Stomach (tissue), 4 donors: ENCODE data around the gene STRN4.

Source experiments
- CTCF ChIP-seq, 7 experiments: fragments of 450-650 bp in 4 of 7; fragments of 200-600 bp in 3 of 7; sonication (generic) in 3 of 7; IDR thresholded peaks; one replicate each; pipeline ENCODE4 v1.5.1; 2016 to 2019; ENCODE audit warnings: antibody characterized with exemption in 7 of 7, control low read depth in 2 of 7, mild to moderate bottlenecking in 1 of 7
- POLR2AphosphoS5 ChIP-seq, 3 donors: sonication (generic); formaldehyde crosslinking; IDR thresholded peaks; one replicate each; pipeline ENCODE4 v1.6.1; 2016; ENCODE audit warnings: antibody characterized with exemption in 3 of 3

- TF ChIP-seq POLR2AphosphoS5 (IDR thresholded peaks at IDR 0.05) (no peak), CTCF (IDR thresholded peaks at IDR 0.05) (no peak)
These were observed 37.4 kb upstream of the STRN4 start for GRCh38 chr19:46783670-46784069.
